Fibroblast of lung (primary cell): ENCODE results near the gene GEMIN8. TPM values are rescaled to one million over a fixed set of nuclear protein-coding genes. Genes with fewer than 3 reads are reported as not detected.

Experiments
- DNase-seq, 2 donors: peaks; one replicate each; pipeline versions ENCODE4 v3.0.0 to v3.0.0-alpha.2; 2010; ENCODE audit warnings: low read depth in 2 of 2
- H2AFZ ChIP-seq: 2 replicates; pipeline ENCODE4 v1.5.1; 2012; ENCODE audit warnings: low read length, control low read depth, inconsistent platforms
- H3K27ac ChIP-seq: 2 replicates; pipeline ENCODE4 v1.5.1; 2011; ENCODE audit warnings: low read length, control low read depth; ENCODE audit not compliant: insufficient read depth
- H3K27me3 ChIP-seq: 2 replicates; pipeline ENCODE4 v1.5.1; 2011; ENCODE audit warnings: mild to moderate bottlenecking, low read length; ENCODE audit not compliant: control insufficient read depth, insufficient read depth
- H3K36me3 ChIP-seq: 2 replicates; pipeline ENCODE4 v1.5.1; 2011; ENCODE audit warnings: low read length; ENCODE audit not compliant: control insufficient read depth, insufficient read depth
- H3K4me1 ChIP-seq: 2 replicates; pipeline ENCODE4 v1.5.1; 2011; ENCODE audit warnings: low read length; ENCODE audit not compliant: control insufficient read depth, insufficient read depth; ENCODE audit errors: extremely low read depth
- H3K4me2 ChIP-seq: 2 replicates; pipeline ENCODE4 v1.5.1; 2011; ENCODE audit warnings: low read length, control low read depth; ENCODE audit not compliant: insufficient read depth; ENCODE audit errors: extremely low read depth
- H3K4me3 ChIP-seq, 4 experiments: fragments of 200-600 bp in 1 of 4; sonication (generic) in 1 of 4; replicated peaks in 1 of 4; 2 replicates each; pipeline ENCODE4 v1.5.1; 2011 to 2016; ENCODE audit warnings: low read length in 4 of 4, low read depth in 3 of 4, mild to moderate bottlenecking in 3 of 4, control low read depth in 2 of 4, inconsistent platforms in 1 of 4, mixed read lengths in 1 of 4; ENCODE audit not compliant: insufficient read depth in 1 of 4; ENCODE audit errors: control extremely low read depth in 1 of 4
- H3K79me2 ChIP-seq: 2 replicates; pipeline ENCODE4 v1.5.1; 2012; ENCODE audit warnings: mild to moderate bottlenecking, low read length, inconsistent platforms; ENCODE audit not compliant: control insufficient read depth, insufficient read depth
- H3K9ac ChIP-seq: 2 replicates; pipeline ENCODE4 v1.5.1; 2011; ENCODE audit warnings: mild to moderate bottlenecking, low read length, control low read depth; ENCODE audit not compliant: insufficient read depth
- H3K9me3 ChIP-seq: 2 replicates; pipeline ENCODE4 v1.5.1; 2012; ENCODE audit warnings: low read depth, low read length; ENCODE audit not compliant: control insufficient read depth, insufficient read depth
- H4K20me1 ChIP-seq: 2 replicates; pipeline ENCODE4 v1.5.1; 2011; ENCODE audit warnings: low read length; ENCODE audit not compliant: control insufficient read depth, insufficient read depth; ENCODE audit errors: extremely low read depth
- EZH2 ChIP-seq: IDR thresholded peaks from 2 replicates; pipeline ENCODE4 v1.5.1; 2012; ENCODE audit warnings: low read length, control low read depth, mild to moderate bottlenecking; ENCODE audit errors: missing control alignments
- polyA plus RNA-seq, 2 donors: library from polyadenylated mRNA; depleted of rRNA in 1 of 2; stranded (reverse) in 1 of 2; unstranded in 1 of 2; fragments of >200 nt; gene quantifications; 2 replicates each; pipeline ENCODE4 v1.2.1, GENCODE V29; 2011 to 2012; ENCODE audit warnings: missing spikeins in 1 of 2
- total RNA-seq: library from RNA; depleted of rRNA; stranded (reverse); fragments of >200 nt; gene quantifications from 2 replicates; pipeline ENCODE4 v1.2.1, GENCODE V29; 2014
- TF ChIP-seq, protein P1 (sequence below), 2 donors: IDR thresholded peaks in 1 of 2; conservative IDR thresholded peaks in 1 of 2; 1 replicate in 1 of 2; 2 replicates in 1 of 2; pipeline ENCODE4 v1.5.1; 2011 to 2012; ENCODE audit warnings: low read length in 2 of 2, control low read depth in 1 of 2, inconsistent platforms in 1 of 2, low read depth in 1 of 2, mild to moderate bottlenecking in 1 of 2

GEMIN8 gene
- total and polyA plus RNA-seq, 2 donors (not counting 1 experiment from before 2014, with no cell fraction given): 18.2 to 20.1 TPM

DNA sequence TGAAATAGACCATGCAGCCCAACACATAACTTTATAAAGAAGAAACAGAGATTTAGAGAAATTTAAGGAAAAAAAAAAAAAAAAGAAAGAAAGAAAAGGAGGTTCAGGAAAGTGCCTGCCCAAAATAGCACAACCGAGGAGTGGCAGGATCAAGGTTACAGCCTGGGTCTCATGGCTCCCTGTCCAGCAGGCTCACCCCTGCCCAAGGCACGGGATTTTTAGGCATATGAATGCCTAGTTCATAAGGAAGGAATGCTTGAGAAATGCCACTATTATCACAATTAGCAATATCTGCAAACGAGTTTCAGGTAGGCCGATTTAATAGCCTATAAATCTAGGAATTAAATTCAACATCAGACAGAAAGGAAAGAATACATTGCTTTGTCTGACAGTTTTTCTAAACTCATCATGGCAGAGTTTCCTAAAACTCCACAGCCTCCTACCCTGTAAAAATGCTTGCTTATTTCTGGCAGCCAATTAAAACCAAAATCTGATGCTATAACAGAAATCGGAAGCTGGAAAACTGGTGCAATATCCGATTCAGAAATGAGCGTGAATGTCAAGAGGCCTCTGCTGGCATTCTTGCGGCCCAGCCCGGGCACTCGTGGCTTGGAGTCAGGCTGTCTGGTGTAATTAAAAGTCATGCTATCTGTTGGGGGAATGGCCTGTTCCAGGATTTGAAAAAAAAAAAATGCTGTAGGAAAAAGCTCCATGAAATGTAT, 63.5 kb downstream of the GEMIN8 start:
- TF ChIP-seq EZH2: no peak
- TF ChIP-seq, protein P1, sequence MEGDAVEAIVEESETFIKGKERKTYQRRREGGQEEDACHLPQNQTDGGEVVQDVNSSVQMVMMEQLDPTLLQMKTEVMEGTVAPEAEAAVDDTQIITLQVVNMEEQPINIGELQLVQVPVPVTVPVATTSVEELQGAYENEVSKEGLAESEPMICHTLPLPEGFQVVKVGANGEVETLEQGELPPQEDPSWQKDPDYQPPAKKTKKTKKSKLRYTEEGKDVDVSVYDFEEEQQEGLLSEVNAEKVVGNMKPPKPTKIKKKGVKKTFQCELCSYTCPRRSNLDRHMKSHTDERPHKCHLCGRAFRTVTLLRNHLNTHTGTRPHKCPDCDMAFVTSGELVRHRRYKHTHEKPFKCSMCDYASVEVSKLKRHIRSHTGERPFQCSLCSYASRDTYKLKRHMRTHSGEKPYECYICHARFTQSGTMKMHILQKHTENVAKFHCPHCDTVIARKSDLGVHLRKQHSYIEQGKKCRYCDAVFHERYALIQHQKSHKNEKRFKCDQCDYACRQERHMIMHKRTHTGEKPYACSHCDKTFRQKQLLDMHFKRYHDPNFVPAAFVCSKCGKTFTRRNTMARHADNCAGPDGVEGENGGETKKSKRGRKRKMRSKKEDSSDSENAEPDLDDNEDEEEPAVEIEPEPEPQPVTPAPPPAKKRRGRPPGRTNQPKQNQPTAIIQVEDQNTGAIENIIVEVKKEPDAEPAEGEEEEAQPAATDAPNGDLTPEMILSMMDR (conservative IDR thresholded peaks at IDR 0.05 in 1 of 2, IDR thresholded peaks at IDR 0.05 in 1 of 2; ENCODE audit: low read depth in 1 of 2, low read length in 2 of 2): no peak
- peak in 1 of 2 donors; percentile 3 for DNase-seq
- Histone ChIP-seq H4K20me1 (no peaks in the 10 kb centered on the region), H3K36me3 (no peaks in the 10 kb centered on the region), H2AFZ (no peak overlapping the region), H3K4me1 (no peaks in the 10 kb centered on the region), H3K79me2 (no peaks in the 10 kb centered on the region), H3K4me3 (no peak overlapping the region), H3K9ac (no peak overlapping the region), H3K27ac (no peak overlapping the region), H3K4me2 (no peak overlapping the region), H3K9me3 (no peaks in the 10 kb centered on the region), H3K27me3 (no peaks in the 10 kb centered on the region)

DNA sequence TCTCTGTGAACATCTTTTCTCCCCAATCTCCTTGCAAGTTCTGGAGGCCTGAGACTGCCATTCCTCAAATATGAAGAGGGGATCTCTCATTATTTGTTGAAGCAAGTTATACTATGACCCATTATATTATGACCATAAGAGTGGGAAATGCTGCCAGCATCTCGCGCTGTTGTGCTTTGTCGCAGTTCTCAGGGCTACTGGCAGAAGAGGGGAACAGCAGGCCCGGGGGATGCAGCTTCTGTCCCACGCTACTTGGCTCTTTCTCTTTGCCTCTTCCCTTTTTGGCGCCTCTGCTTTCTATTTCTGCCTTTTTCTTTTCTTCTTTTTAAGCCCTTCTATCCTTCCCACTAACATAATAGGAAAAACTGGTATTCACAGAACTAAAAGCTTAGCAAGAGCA, 64.2 kb downstream of the GEMIN8 start:
- no peaks in the 10 kb centered on the region for H3K27me3 ChIP-seq

DNA sequence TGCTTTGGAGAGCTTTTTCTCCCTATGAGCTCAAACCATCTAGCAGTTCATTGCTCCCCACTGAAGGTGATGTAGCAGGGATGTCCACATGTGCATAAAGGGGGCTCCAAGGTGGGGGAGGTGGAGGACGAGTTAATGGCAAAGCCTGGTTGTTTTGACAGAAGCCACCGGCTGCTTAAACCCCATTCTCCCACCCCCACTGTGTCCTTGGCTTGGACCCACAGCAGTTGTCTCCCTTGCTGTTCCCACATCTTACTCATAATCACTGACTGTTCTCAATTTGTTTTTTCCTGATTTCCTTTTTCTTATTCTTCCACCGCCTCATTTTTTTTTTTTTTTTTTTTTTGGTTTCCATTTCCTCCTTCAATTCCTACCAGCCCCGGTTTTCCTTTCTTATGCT, 72.7 kb downstream of the GEMIN8 start:
- Histone ChIP-seq H3K36me3 (no peaks in the 10 kb centered on the region), H2AFZ (no peak overlapping the region), H3K79me2 (no peaks in the 10 kb centered on the region), H3K9me3 (no peaks in the 10 kb centered on the region), H3K4me1 (no peaks in the 10 kb centered on the region), H3K4me2 (no peak overlapping the region), H3K27ac (no peak overlapping the region), H4K20me1 (no peaks in the 10 kb centered on the region), H3K27me3 (no peaks in the 10 kb centered on the region), H3K4me3 (no peak overlapping the region), H3K9ac (no peak overlapping the region)
- TF ChIP-seq, protein P1 (conservative IDR thresholded peaks at IDR 0.05 in 1 of 2, IDR thresholded peaks at IDR 0.05 in 1 of 2; ENCODE audit: low read depth in 1 of 2, low read length in 2 of 2): no peak
- no peak for TF ChIP-seq EZH2
- DNase-seq: no peak

More for the DNA sequence above, 64.2 kb downstream of the GEMIN8 start:
- Histone ChIP-seq H3K36me3 (no peaks in the 10 kb centered on the region), H3K4me3 (no peak overlapping the region), H4K20me1 (no peaks in the 10 kb centered on the region), H3K4me1 (no peaks in the 10 kb centered on the region), H2AFZ (no peak overlapping the region), H3K27ac (no peak overlapping the region), H3K9ac (no peak overlapping the region), H3K9me3 (no peaks in the 10 kb centered on the region), H3K4me2 (no peak overlapping the region), H3K79me2 (no peaks in the 10 kb centered on the region)
- no peak for DNase-seq
- TF ChIP-seq, protein P1 (conservative IDR thresholded peaks at IDR 0.05 in 1 of 2, IDR thresholded peaks at IDR 0.05 in 1 of 2; ENCODE audit: low read depth in 1 of 2, low read length in 2 of 2): no peak

Other genes starting within 250 kb of the GEMIN8 start
- 0.99 and 1.0 TPM in 2 replicates for gene GPM6B, start 212.8 kb downstream of the GEMIN8 start, total RNA-seq
- 5.2 TPM in 2 replicates for gene GPM6B, start 212.8 kb downstream of the GEMIN8 start, polyA plus RNA-seq